Stimulated activated CD4-positive, alpha-beta T cell treated with anti-CD3 and anti-CD28 coated beads, Interleukin-12 subunit alpha, Interleukin-12 subunit beta, amount 100 ng/mL, for 48 hours (primary cell): Measurements from ENCODE around the gene ACVR1B.

Source experiments
- DNase-seq, 3 donors: peaks; one replicate each; pipeline ENCODE4 v3.0.0-alpha.2; 2020; ENCODE audit warnings: low read depth in 2 of 3, low spot score in 1 of 3

The ACVR1B gene

GRCh38 chr12:52043386-52044212 lies 92.1 kb downstream of the ACVR1B start:
- DNase-seq = no peak

GRCh38 chr12:52044292-52044983 lies 92.9 kb downstream of the ACVR1B start:
- DNase-seq = no peak

GRCh38 chr12:52045794-52046199 lies 94.3 kb downstream of the ACVR1B start:
- no peak for DNase-seq
